ENCODE measurements around the gene OXLD1. TPM values are rescaled to one million over a fixed set of nuclear protein-coding genes. Genes with fewer than 3 reads are reported as not detected.
A peak's percentile ranks its signal among the peaks of the same experiment; 100 is the strongest.
"Not testable (repeated sequence)": the region's sequence is repeated elsewhere in the genome, so short reads cannot be mapped to it uniquely, and the experiment has no call there.

OXLD1 gene
- total and polyA plus RNA-seq, 7 donors, result 15.5 to 44.9 (median 23.6) TPM

GRCh38 chr17:81676906-81677305, 10.5 kb upstream of the OXLD1 start:
- Histone ChIP-seq H3K4me1 (no peaks in the 10 kb centered on the region), H3K4me3 (no peak overlapping the region), H3K27me3 (ENCODE audit: insufficient read depth in 3 of 3, low read length in 2 of 3) (no peaks in the 10 kb centered on the region), H3K9me3 (no peaks in the 10 kb centered on the region), H3K36me3 (ENCODE audit: insufficient read depth in 1 of 2, low read depth in 1 of 2) (peaks cover 0 to 28% of the 10 kb centered on the region in 2 donors), H3K27ac (no peak overlapping the region)
- 62 to 72% (median 63%) methylated on average over 17 of the region's 17 CpGs for WGBS, 3 donors
- ATAC-seq (peak in 2 of 4 donors; percentile 41 to 53), DNase-seq (peak in 1 of 2 donors; percentile 54)
- intact Hi-C loops (cut with DNase I), result no loop called here
- TF ChIP-seq CTCF (IDR thresholded peaks at IDR 0.05), result no peak

GRCh38 chr17:81675515-81676221, 9.3 kb upstream of the OXLD1 start:
- peaks cover 0 to 34% of the 10 kb centered on the region in 2 donors for H3K36me3 ChIP-seq (ENCODE audit: insufficient read depth in 1 of 2, low read depth in 1 of 2)
- ATAC-seq (peak in 1 of 4 donors; percentile 46), DNase-seq (peak in 1 of 2 donors; percentile 66)
- H3K27me3 ChIP-seq (ENCODE audit: insufficient read depth in 3 of 3, low read length in 2 of 3); H3K4me1 ChIP-seq; intact Hi-C loops (cut with DNase I); H3K9me3 ChIP-seq; H3K27ac ChIP-seq; H3K4me3 ChIP-seq: not testable (repeated sequence)
- 36 to 46% (median 43%) methylated on average over 18 of the region's 18 CpGs for WGBS, 3 donors
- TF ChIP-seq CTCF (IDR thresholded peaks at IDR 0.05), result peak; percentile 60

DNA sequence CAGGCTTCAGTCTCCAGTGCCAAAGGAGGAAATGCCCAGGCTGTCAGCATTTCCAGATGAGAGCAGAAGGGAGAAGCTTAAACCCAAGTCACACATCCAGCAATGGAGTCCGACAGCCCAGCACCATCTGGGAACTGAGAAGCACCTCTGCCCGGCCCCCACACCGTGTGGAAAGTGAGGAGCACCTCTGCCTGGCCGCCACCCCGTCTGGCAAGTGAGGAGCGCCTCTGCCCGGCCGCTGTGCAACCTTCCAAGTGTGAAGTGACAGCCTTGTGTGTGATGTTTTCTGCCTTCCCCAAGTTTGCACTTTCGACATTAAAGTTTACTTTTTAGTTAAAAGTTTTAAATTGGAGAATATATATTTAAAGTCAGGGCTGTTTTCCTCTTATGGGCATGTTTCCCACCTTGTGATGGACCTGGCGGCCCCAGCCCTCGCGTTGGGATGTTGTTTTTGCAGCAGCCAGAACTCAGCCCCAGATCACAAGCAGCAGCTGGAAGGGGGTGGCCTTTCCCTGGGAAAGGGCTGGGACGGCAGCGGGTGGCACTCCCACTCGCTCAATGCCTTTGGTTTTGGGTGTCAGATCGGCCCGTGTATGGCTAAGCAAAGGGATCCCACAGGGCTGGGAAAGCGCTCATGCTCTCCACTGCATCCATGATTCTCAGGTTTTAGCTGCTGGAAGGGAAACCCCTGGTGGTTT, 7.3 kb upstream of the OXLD1 start:
- Histone ChIP-seq H3K27me3 (ENCODE audit: insufficient read depth in 3 of 3, low read length in 2 of 3) (no peaks in the 10 kb centered on the region), H3K9me3 (no peaks in the 10 kb centered on the region), H3K36me3 (ENCODE audit: insufficient read depth in 1 of 2, low read depth in 1 of 2) (peaks cover 0 to 54% of the 10 kb centered on the region in 2 donors), H3K4me1 (no peaks in the 10 kb centered on the region), H3K4me3 (no peak overlapping the region), H3K27ac (no peak overlapping the region)
- intact Hi-C loops (cut with DNase I), result no loop called here
- DNase-seq (no peak), ATAC-seq (no peak)
- 74 to 81% (median 79%) methylated on average over 18 of the region's 18 CpGs for WGBS, 3 donors
- no peak for TF ChIP-seq CTCF (IDR thresholded peaks at IDR 0.05)

- ATAC-seq, result no peak
- WGBS, 3 donors, result 71 to 87% (median 81%) methylated on average over 16 of the region's 16 CpGs
- H3K27me3 ChIP-seq (ENCODE audit: insufficient read depth in 3 of 3, low read length in 2 of 3), result no peaks in the 10 kb centered on the region
- DNase-seq, result no peak
- no peaks in the 10 kb centered on the region for H3K4me1 ChIP-seq
- H3K27ac ChIP-seq, result no peak overlapping the region
- intact Hi-C loops (cut with DNase I), result no loop called here
- TF ChIP-seq CTCF (IDR thresholded peaks at IDR 0.05), result no peak
- H3K9me3 ChIP-seq, result no peaks in the 10 kb centered on the region
- no peak overlapping the region for H3K4me3 ChIP-seq
- peaks cover 0 to 59% of the 10 kb centered on the region in 2 donors for H3K36me3 ChIP-seq (ENCODE audit: insufficient read depth in 1 of 2, low read depth in 1 of 2)
These were observed 6.5 kb upstream of the OXLD1 start for GRCh38 chr17:81672954-81673353.
